ENCODE measurements around the gene INSYN2B. TPM values are rescaled to one million over a fixed set of nuclear protein-coding genes. Genes with fewer than 3 reads are reported as not detected.

The INSYN2B gene
- total and polyA plus RNA-seq, 2 of the 4 experiments (the other 2 are of a cell fraction) = 9.1 to 33.5 TPM

GRCh38 chr5:169945831-169946261, 34.4 kb downstream of the INSYN2B start:
- H4K5ac ChIP-seq (ENCODE audit: low read depth, low read length) = peak overlapping the region; percentile 81
- H2AK5ac ChIP-seq (ENCODE audit: low read depth, low read length) = peak overlapping the region; percentile 39; the same call in 1 of the 2 replicates
- H3K27ac ChIP-seq (ENCODE audit: insufficient read depth, low read length) = peak overlapping the region; percentile 91
- peak overlapping the region; percentile 89 for H2AFZ ChIP-seq (replicated peaks; ENCODE audit: low read length, poor library complexity)
- H2BK5ac ChIP-seq (ENCODE audit: low read depth, low read length, poor library complexity, severe bottlenecking) = peak overlapping the region; percentile 85
- peak overlapping the region; percentile 70 for H3K9ac ChIP-seq (ENCODE audit: low read depth, low read length)
- H2BK20ac ChIP-seq (ENCODE audit: low read depth, low read length) = peak overlapping the region; percentile 76; the same call in 1 of the 2 replicates
- WGBS, 2 experiments (ENCODE audit: extremely low coverage in 2 of 2, insufficient read length in 1 of 2) = no CpG with 5 or more reads among the region's 3 CpGs
- H2BK15ac ChIP-seq (ENCODE audit: low read depth, low read length) = peak overlapping the region; percentile 26; the same call in 1 of the 3 replicates
- H3K4me1 ChIP-seq (ENCODE audit: control insufficient read depth, insufficient read depth, low read length) = peaks cover 14% of the 10 kb centered on the region
- H4K8ac ChIP-seq (ENCODE audit: low read depth in 2 of 2, low read length in 2 of 2) = peak overlapping the region; percentile 40 to 87
- peak overlapping the region; percentile 84 for H2AK9ac ChIP-seq (replicated peaks; ENCODE audit: low read depth, low read length, poor library complexity)
- no peaks in the 10 kb centered on the region for H3K36me3 ChIP-seq (ENCODE audit: control insufficient read depth, insufficient read depth, low read length)
- BruUV-seq (replicated peaks) = no TSS peak
- DNase-seq = peak; percentile 95
- H3K9me3 ChIP-seq (ENCODE audit: control insufficient read depth, insufficient read depth, low read length) = no peaks in the 10 kb centered on the region
- peak overlapping the region; percentile 66 for H3K4me2 ChIP-seq (ENCODE audit: low read depth, low read length)
- dilution Hi-C loops (cut with HindIII; ENCODE audit: low sequenced_read_pairs, unreplicated experiment) (no loop called here), intact Hi-C loops (cut with micrococcal nuclease) (loop anchor here (10.0 kb wide), 1 partner anchor 141 kb away; no protein-coding TSS in a partner anchor), in situ Hi-C loops (cut with MboI; ENCODE audit: low sequenced_read_pairs) (no loop called here)
- peaks cover 21% of the 10 kb centered on the region for H3K9me1 ChIP-seq (ENCODE audit: insufficient read depth, low read length)
- H3K79me1 ChIP-seq (ENCODE audit: low read depth in 1 of 2, low read length in 2 of 2) = peaks cover 23 to 59% of the 10 kb centered on the region in 2 experiments; a peak in 3 of 4 replicates
- TF ChIP-seq CEBPB (IDR thresholded peaks at IDR 0.05; ENCODE audit: low read depth, low read length) (peak; percentile 79), MAFK (IDR thresholded peaks at IDR 0.05; ENCODE audit: low read depth, low read length) (no peak), BHLHE40 (IDR thresholded peaks at IDR 0.05; ENCODE audit: low read depth, low read length) (peak; percentile 23; the same call in 1 of the 2 replicates), RAD21 (IDR thresholded peaks at IDR 0.05; ENCODE audit: low read length) (peak; percentile 23; the same call in 1 of the 2 replicates), USF2 (IDR thresholded peaks at IDR 0.05; ENCODE audit: low read depth, low read length) (peak; percentile 27; the same call in 1 of the 2 replicates)
- H4K91ac ChIP-seq (ENCODE audit: insufficient read depth, low read depth, low read length) = peak overlapping the region; percentile 85
- H3K14ac ChIP-seq (replicated peaks; ENCODE audit: low read depth, low read length) = peak overlapping the region; percentile 91
- ATAC-seq (ENCODE audit: low read depth) = peak; percentile 95
- peak overlapping the region; percentile 92 for H3K4ac ChIP-seq (ENCODE audit: low read depth, low read length)
- CTCF ChIA-PET = interaction anchor here (0.6 to 2.2 kb wide), 5 partner anchors 9 to 1469 kb away, joined by 3 to 11 read pairs (median 4); partner anchors contain the start of gene INSYN2B
- POLR2A ChIA-PET (ENCODE audit: unreplicated experiment) = interaction anchor here (0.9 to 1.0 kb wide), 2 partner anchors 11 to 25 kb away, joined by 3 to 4 read pairs; no protein-coding TSS in a partner anchor
- peak overlapping the region; percentile 94 for H2BK120ac ChIP-seq (ENCODE audit: low read depth, low read length)
- peak overlapping the region; percentile 60; the same call in 1 of the 2 replicates for H3K56ac ChIP-seq (ENCODE audit: extremely low read depth, insufficient read depth, low read length)
- no peaks in the 10 kb centered on the region for H3K27me3 ChIP-seq (ENCODE audit: control insufficient read depth, insufficient read depth, low read length)
- H3K18ac ChIP-seq (ENCODE audit: low read depth, low read length) = peak overlapping the region; percentile 82
- H3K4me3 ChIP-seq (ENCODE audit: insufficient read depth, low read depth, low read length) = peak overlapping the region; percentile 2; the same call in 1 of the 2 replicates
- no peaks in the 10 kb centered on the region for H4K20me1 ChIP-seq (ENCODE audit: insufficient read depth, low read length)
- H3K23ac ChIP-seq (ENCODE audit: low read depth, low read length) = peak overlapping the region; percentile 66
